ENCODE results near the gene MDFI.

Gene MDFI

GRCh38 chr6:41634657-41635056 lies 3.6 kb upstream of the MDFI start:
- no peak for DNase-seq (ENCODE audit: low read depth)

- DNase-seq (ENCODE audit: low read depth), result no peak
Measured at GRCh38 chr6:41635365-41635764, 2.9 kb upstream of the MDFI start.

- DNase-seq (ENCODE audit: low read depth), result no peak
Measured at GRCh38 chr6:41636833-41637193, 1.5 kb upstream of the MDFI start.

GRCh38 chr6:41637194-41638001 lies 870 bp upstream of the MDFI start:
- no peak for DNase-seq (ENCODE audit: low read depth)

GRCh38 chr6:41638935-41639808 lies 904 bp downstream of the MDFI start:
- DNase-seq (ENCODE audit: low read depth), result no peak

GRCh38 chr6:41639809-41640371 lies 1.6 kb downstream of the MDFI start:
- no peak for DNase-seq (ENCODE audit: low read depth)

- DNase-seq (ENCODE audit: low read depth), result no peak
Measured at GRCh38 chr6:41640426-41640825, 2.2 kb downstream of the MDFI start.

- no peak for DNase-seq (ENCODE audit: low read depth)
Measured at GRCh38 chr6:41641352-41641925, 3.2 kb downstream of the MDFI start.

GRCh38 chr6:41642090-41642959 lies 4.1 kb downstream of the MDFI start:
- no peak for DNase-seq (ENCODE audit: low read depth)

GRCh38 chr6:41642960-41643898 lies 5.0 kb downstream of the MDFI start:
- DNase-seq (ENCODE audit: low read depth), result no peak

GRCh38 chr6:41643899-41644269 lies 5.6 kb downstream of the MDFI start:
- no peak for DNase-seq (ENCODE audit: low read depth)

GRCh38 chr6:41644297-41644879 lies 6.1 kb downstream of the MDFI start:
- no peak for DNase-seq (ENCODE audit: low read depth)

GRCh38 chr6:41645007-41645618 lies 6.8 kb downstream of the MDFI start:
- no peak for DNase-seq (ENCODE audit: low read depth)

GRCh38 chr6:41646026-41646795 lies 7.9 kb downstream of the MDFI start:
- DNase-seq (ENCODE audit: low read depth), result no peak

- no peak for DNase-seq (ENCODE audit: low read depth)
Measured at GRCh38 chr6:41647061-41647511, 8.8 kb downstream of the MDFI start.

GRCh38 chr6:41648070-41648585 lies 9.9 kb downstream of the MDFI start:
- no peak for DNase-seq (ENCODE audit: low read depth)

- DNase-seq (ENCODE audit: low read depth), result no peak
Measured at GRCh38 chr6:41648921-41649320, 10.7 kb downstream of the MDFI start.

- no peak for DNase-seq (ENCODE audit: low read depth)
Measured at GRCh38 chr6:41649596-41649995, 11.3 kb downstream of the MDFI start.

GRCh38 chr6:41650120-41650519 lies 11.9 kb downstream of the MDFI start:
- no peak for DNase-seq (ENCODE audit: low read depth)
